Measurements from ENCODE around the gene ZNF438. TPM values are rescaled to one million over a fixed set of nuclear protein-coding genes. Genes with fewer than 3 reads are reported as not detected.

Gene ZNF438
- total and polyA plus RNA-seq, 4 experiments from 2014 or later, result 2.0 to 4.5 (median 3.9) TPM

DNA sequence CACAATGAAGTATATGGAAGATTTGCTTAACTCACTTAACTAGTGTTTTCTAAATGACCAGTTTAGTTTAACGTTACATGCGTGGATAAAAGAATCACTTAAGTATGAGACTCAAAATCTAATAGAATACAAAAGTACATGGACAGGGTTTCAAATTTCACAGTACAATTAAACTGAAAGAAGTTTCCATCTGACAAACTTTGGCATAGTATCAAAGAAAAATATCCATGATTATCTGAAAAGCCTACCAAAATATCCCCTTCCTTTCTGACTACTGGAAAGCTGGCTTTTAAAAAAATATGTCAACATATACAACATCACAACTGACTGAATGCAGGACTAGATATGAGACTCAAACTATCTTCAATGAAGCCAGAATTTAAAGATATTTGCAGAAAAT, 164.8 kb downstream of the ZNF438 start:
- Mint-ChIP-seq H3K9me3 (no peaks in the 10 kb centered on the region), H3K36me3 (no peaks in the 10 kb centered on the region), H3K27me3 (no peaks in the 10 kb centered on the region), H3K4me3 (no peak overlapping the region), H3K27ac (no peak overlapping the region), H3K4me1 (no peaks in the 10 kb centered on the region)
- no peaks in the 10 kb centered on the region for H3K36me3 ChIP-seq (ENCODE audit: insufficient read depth, low read length)
- H3K27ac ChIP-seq (ENCODE audit: low read depth, low read length), result no peak overlapping the region
- DNase-seq, result no peak
- POLR2A ChIA-PET (ENCODE audit: partially characterized antibody), result no interaction called here
- no peaks in the 10 kb centered on the region for H3K9me3 ChIP-seq (ENCODE audit: control insufficient read depth in 1 of 2, low read length in 2 of 2)
- intact Hi-C loops (cut with micrococcal nuclease), result no loop called here
- no peak overlapping the region for H3K4me3 ChIP-seq (ENCODE audit: low read length in 2 of 2)
- no peaks in the 10 kb centered on the region for H3K27me3 ChIP-seq (ENCODE audit: insufficient read depth, low read length)
- H3K4me1 ChIP-seq (ENCODE audit: insufficient read depth, low read length), result no peaks in the 10 kb centered on the region
- CTCF ChIA-PET (ENCODE audit: partially characterized antibody), result no interaction called here

DNA sequence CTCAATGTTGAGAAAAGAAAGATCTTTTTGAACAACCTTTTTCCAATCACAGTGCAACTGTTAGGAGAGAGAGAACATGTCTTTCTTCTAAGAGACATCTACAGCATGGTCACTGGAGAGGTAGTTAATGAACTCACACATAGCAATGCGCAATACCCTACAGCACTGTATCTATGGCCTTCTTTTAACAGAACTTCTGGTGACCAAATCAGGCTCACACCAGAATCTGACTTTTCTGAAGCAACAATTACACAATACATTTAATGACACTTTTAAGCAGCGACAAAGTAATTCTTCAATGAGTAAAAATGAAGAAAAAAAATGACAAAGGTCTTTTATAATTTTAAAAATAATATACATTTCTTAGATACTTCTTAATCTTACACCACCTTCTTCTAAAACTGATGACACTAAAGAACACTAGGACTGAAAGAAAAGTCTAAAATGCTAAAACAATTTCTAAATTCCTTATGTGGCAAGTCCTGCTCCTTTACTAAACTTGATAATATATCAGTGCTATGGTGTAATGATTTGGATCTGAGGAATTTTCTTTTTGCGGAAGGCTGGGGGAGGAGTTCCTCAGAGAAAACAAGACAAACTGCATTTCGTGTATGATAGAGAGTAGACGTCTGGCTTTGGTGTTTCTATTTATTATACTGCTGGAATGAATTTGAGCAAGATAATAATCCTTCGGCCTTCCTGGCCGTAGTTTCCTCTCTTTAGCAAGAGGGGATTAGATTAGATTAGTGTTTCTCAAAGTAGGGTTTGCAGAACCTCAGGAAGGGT, 166.3 kb downstream of the ZNF438 start:
- no peaks in the 10 kb centered on the region for H3K4me1 Mint-ChIP-seq
- no peak for DNase-seq
- Histone ChIP-seq H3K36me3 (ENCODE audit: insufficient read depth, low read length) (no peaks in the 10 kb centered on the region), H3K27ac (ENCODE audit: low read depth, low read length) (no peak overlapping the region), H3K9me3 (ENCODE audit: control insufficient read depth in 1 of 2, low read length in 2 of 2) (no peaks in the 10 kb centered on the region), H3K27me3 (ENCODE audit: insufficient read depth, low read length) (no peaks in the 10 kb centered on the region), H3K4me1 (ENCODE audit: insufficient read depth, low read length) (no peaks in the 10 kb centered on the region), H3K4me3 (ENCODE audit: low read length in 2 of 2) (no peak overlapping the region)
- no peaks in the 10 kb centered on the region for H3K27me3 Mint-ChIP-seq
- intact Hi-C loops (cut with micrococcal nuclease), result no loop called here
- no peak overlapping the region for H3K4me3 Mint-ChIP-seq
- H3K27ac Mint-ChIP-seq, result no peak overlapping the region
- no peaks in the 10 kb centered on the region for H3K9me3 Mint-ChIP-seq
- CTCF ChIA-PET (ENCODE audit: partially characterized antibody), result no interaction called here
- POLR2A ChIA-PET (ENCODE audit: partially characterized antibody), result no interaction called here
- H3K36me3 Mint-ChIP-seq, result no peaks in the 10 kb centered on the region

DNA sequence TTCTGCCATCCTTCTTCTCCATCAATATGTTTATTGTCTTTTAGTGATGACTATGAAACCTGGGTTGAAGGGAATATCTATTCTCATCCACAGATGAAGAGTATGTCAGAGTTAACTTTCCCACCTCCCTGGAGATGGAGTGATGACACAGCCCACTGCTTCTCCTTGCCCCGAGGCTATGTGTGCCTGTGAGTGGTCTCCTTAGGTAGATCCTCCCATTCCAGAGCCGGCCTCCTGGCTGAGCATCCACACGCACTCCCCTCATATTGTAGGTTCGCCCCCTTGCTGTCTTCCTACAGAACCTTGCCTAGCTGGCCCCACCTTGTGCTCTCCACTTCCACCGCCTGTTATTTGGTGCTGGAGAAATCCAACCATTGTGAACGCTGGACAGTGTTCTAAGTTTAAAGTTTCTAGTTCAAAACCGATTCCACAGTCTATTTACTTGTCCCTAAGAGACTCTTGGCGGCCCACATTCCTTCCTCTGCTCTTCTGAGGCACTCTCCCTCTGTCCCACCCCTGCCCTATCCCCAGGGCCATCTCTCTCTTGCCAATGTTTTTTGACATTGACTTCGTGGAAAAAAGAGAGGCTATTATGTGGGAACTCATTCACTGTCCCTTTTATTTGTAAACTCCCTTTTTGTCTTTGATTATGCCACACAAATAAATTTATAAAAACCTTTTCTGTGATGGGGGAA, 168.0 kb downstream of the ZNF438 start:
- POLR2A ChIA-PET (ENCODE audit: partially characterized antibody), result no interaction called here
- intact Hi-C loops (cut with micrococcal nuclease), result no loop called here
- Histone ChIP-seq H3K36me3 (ENCODE audit: insufficient read depth, low read length) (no peaks in the 10 kb centered on the region), H3K4me3 (ENCODE audit: low read length in 2 of 2) (no peak overlapping the region), H3K27ac (ENCODE audit: low read depth, low read length) (no peak overlapping the region), H3K9me3 (ENCODE audit: control insufficient read depth in 1 of 2, low read length in 2 of 2) (no peaks in the 10 kb centered on the region), H3K27me3 (ENCODE audit: insufficient read depth, low read length) (no peaks in the 10 kb centered on the region), H3K4me1 (ENCODE audit: insufficient read depth, low read length) (no peaks in the 10 kb centered on the region)
- Mint-ChIP-seq H3K36me3 (no peaks in the 10 kb centered on the region), H3K27ac (peak overlapping the region in 1 of 7 donors; percentile 9), H3K4me3 (no peak overlapping the region), H3K27me3 (no peaks in the 10 kb centered on the region), H3K9me3 (no peaks in the 10 kb centered on the region), H3K4me1 (no peaks in the 10 kb centered on the region)
- CTCF ChIA-PET (ENCODE audit: partially characterized antibody), result no interaction called here
- no peak for DNase-seq

DNA sequence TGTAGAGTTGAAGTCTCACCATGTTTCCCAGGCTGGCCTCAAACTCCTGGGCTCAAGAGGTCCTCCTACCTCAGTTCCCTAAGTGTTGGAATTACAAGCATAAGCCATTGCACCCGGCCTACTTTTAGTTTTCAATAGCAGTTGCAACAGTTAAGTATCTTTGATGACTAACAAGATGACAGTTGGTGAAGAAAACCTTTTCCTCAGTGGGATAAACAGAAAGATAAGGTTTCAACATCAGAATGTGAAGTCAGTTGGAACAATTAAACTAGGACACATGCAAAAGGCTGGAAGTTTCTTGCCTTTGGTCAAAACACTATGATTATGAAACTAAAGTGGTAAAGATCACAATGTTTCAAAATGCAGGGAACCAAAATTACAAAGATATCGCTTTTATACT, 169.2 kb downstream of the ZNF438 start:
- no peaks in the 10 kb centered on the region for H3K9me3 Mint-ChIP-seq
- POLR2A ChIA-PET (ENCODE audit: partially characterized antibody), result no interaction called here
- CTCF ChIA-PET (ENCODE audit: partially characterized antibody), result no interaction called here

DNA sequence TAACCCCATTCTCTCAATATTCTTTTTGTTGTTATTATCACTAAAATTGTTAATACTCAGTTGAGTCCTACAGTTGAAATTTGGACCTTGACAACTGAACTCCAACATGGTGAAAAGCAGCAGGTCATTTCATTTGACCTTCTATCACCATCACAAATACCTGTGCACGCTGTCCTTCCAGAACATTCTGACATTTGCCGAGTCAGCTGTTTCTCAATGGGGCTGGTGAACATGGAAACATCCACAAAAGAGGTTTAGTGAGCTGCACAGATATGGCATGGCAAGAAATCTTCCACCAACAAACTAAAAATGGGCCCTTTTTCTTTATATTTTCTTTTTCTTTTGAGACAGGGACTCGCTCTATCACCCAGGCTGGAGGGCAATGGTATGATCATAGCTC, 169.7 kb downstream of the ZNF438 start:
- H3K4me1 Mint-ChIP-seq, result no peaks in the 10 kb centered on the region
- H3K4me3 ChIP-seq (ENCODE audit: low read length in 2 of 2), result no peak overlapping the region
- intact Hi-C loops (cut with micrococcal nuclease), result no loop called here
- ChIA-PET POLR2A (ENCODE audit: partially characterized antibody) (no interaction called here), CTCF (ENCODE audit: partially characterized antibody) (no interaction called here)
- no peaks in the 10 kb centered on the region for H3K27me3 Mint-ChIP-seq
- no peak overlapping the region for H3K4me3 Mint-ChIP-seq
- H3K27ac Mint-ChIP-seq, result no peak overlapping the region
- no peaks in the 10 kb centered on the region for H3K36me3 Mint-ChIP-seq
- no peaks in the 10 kb centered on the region for H3K36me3 ChIP-seq (ENCODE audit: insufficient read depth, low read length)
- no peak overlapping the region for H3K27ac ChIP-seq (ENCODE audit: low read depth, low read length)
- no peaks in the 10 kb centered on the region for H3K9me3 ChIP-seq (ENCODE audit: control insufficient read depth in 1 of 2, low read length in 2 of 2)
- H3K4me1 ChIP-seq (ENCODE audit: insufficient read depth, low read length), result no peaks in the 10 kb centered on the region
- no peaks in the 10 kb centered on the region for H3K9me3 Mint-ChIP-seq
- no peak for DNase-seq
- H3K27me3 ChIP-seq (ENCODE audit: insufficient read depth, low read length), result no peaks in the 10 kb centered on the region

More for the DNA sequence above, 169.2 kb downstream of the ZNF438 start:
- no peaks in the 10 kb centered on the region for H3K27me3 Mint-ChIP-seq
- no peaks in the 10 kb centered on the region for H3K36me3 Mint-ChIP-seq
- H3K27ac Mint-ChIP-seq, result no peak overlapping the region
- Histone ChIP-seq H3K27me3 (ENCODE audit: insufficient read depth, low read length) (no peaks in the 10 kb centered on the region), H3K9me3 (ENCODE audit: control insufficient read depth in 1 of 2, low read length in 2 of 2) (no peaks in the 10 kb centered on the region), H3K4me3 (ENCODE audit: low read length in 2 of 2) (no peak overlapping the region), H3K36me3 (ENCODE audit: insufficient read depth, low read length) (no peaks in the 10 kb centered on the region), H3K4me1 (ENCODE audit: insufficient read depth, low read length) (no peaks in the 10 kb centered on the region), H3K27ac (ENCODE audit: low read depth, low read length) (no peak overlapping the region)
- intact Hi-C loops (cut with micrococcal nuclease), result no loop called here
- no peak for DNase-seq
- H3K4me1 Mint-ChIP-seq, result no peaks in the 10 kb centered on the region
- no peak overlapping the region for H3K4me3 Mint-ChIP-seq

DNA sequence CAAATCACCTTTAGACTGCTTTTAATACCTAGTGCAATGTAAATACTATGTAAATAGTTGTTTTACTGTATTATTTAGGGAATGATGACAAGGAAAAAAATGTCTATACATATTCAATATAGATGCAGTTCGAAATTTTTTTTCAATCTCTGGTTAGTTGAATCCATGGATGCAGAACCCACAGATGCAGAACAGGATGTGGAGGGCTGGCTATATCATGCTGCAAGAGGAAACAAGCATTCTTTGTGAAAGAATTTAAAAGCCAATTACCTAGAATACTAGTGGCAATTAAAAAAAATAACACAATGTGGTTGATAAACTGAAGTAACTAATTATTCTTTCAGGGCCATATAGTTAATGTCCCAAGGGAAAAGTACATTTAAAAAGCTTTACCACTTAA, 170.4 kb downstream of the ZNF438 start:
- Histone ChIP-seq H3K27me3 (ENCODE audit: insufficient read depth, low read length) (no peaks in the 10 kb centered on the region), H3K4me3 (ENCODE audit: low read length in 2 of 2) (no peak overlapping the region), H3K4me1 (ENCODE audit: insufficient read depth, low read length) (no peaks in the 10 kb centered on the region), H3K36me3 (ENCODE audit: insufficient read depth, low read length) (no peaks in the 10 kb centered on the region), H3K9me3 (ENCODE audit: control insufficient read depth in 1 of 2, low read length in 2 of 2) (no peaks in the 10 kb centered on the region), H3K27ac (ENCODE audit: low read depth, low read length) (no peak overlapping the region)
- no peaks in the 10 kb centered on the region for H3K9me3 Mint-ChIP-seq
- H3K27ac Mint-ChIP-seq, result peak overlapping the region in 1 of 7 donors; percentile 20
- no peaks in the 10 kb centered on the region for H3K4me1 Mint-ChIP-seq
- ChIA-PET CTCF (ENCODE audit: partially characterized antibody) (no interaction called here), POLR2A (ENCODE audit: partially characterized antibody) (no interaction called here)
- intact Hi-C loops (cut with micrococcal nuclease), result no loop called here
- no peak overlapping the region for H3K4me3 Mint-ChIP-seq
- no peaks in the 10 kb centered on the region for H3K27me3 Mint-ChIP-seq
- H3K36me3 Mint-ChIP-seq, result no peaks in the 10 kb centered on the region
- DNase-seq, result no peak

DNA sequence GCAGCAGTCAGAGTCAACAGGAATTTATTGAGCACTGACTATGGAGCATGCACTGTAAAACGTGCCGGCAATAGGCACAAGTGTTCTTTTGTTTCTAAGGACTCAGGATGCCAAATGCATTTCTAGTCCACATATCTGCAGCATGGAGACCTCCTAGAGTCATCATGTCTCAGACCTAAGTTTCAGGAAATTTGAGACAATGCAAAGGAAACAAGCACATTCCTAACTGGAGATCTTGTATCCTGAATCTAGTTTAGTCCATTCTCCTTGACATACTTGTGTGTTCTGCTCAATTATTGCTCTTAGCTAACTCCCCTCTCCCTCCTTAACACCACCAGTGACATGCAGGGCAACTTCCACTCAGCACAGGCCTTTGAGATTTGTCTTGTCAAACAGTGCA, 173.2 kb downstream of the ZNF438 start:
- H3K4me3 Mint-ChIP-seq, result no peak overlapping the region
- no peak overlapping the region for H3K4me3 ChIP-seq (ENCODE audit: low read length in 2 of 2)
- H3K9me3 ChIP-seq (ENCODE audit: control insufficient read depth in 1 of 2, low read length in 2 of 2), result no peaks in the 10 kb centered on the region
- peak overlapping the region in 1 of 7 donors; percentile 13 for H3K27ac Mint-ChIP-seq
- no peaks in the 10 kb centered on the region for H3K4me1 ChIP-seq (ENCODE audit: insufficient read depth, low read length)
- H3K36me3 ChIP-seq (ENCODE audit: insufficient read depth, low read length), result no peaks in the 10 kb centered on the region
- ChIA-PET POLR2A (ENCODE audit: partially characterized antibody) (no interaction called here), CTCF (ENCODE audit: partially characterized antibody) (no interaction called here)
- intact Hi-C loops (cut with micrococcal nuclease), result no loop called here
- H3K27ac ChIP-seq (ENCODE audit: low read depth, low read length), result no peak overlapping the region
- DNase-seq, result no peak
- H3K36me3 Mint-ChIP-seq, result no peaks in the 10 kb centered on the region
- H3K4me1 Mint-ChIP-seq, result no peaks in the 10 kb centered on the region
- no peaks in the 10 kb centered on the region for H3K9me3 Mint-ChIP-seq
- H3K27me3 Mint-ChIP-seq, result no peaks in the 10 kb centered on the region
- H3K27me3 ChIP-seq (ENCODE audit: insufficient read depth, low read length), result no peaks in the 10 kb centered on the region
